Loucy (cell line): ENCODE data around the gene FBXO31.
A peak's percentile ranks its signal among the peaks of the same experiment; 100 is the strongest.

Experiments used
- H2AFZ ChIP-seq: fragments of 200-600 bp; sonication (generic); 2 replicates; pipeline ENCODE4 v1.6.0; 2016; ENCODE audit warnings: antibody characterized with exemption, mild to moderate bottlenecking, low read length, moderate library complexity
- H3F3A ChIP-seq: fragments of 200-600 bp; 2 replicates; pipeline ENCODE4 v1.6.0; 2016; ENCODE audit warnings: antibody characterized with exemption, low read depth, mild to moderate bottlenecking
- H3K27me3 ChIP-seq: fragments of 200-600 bp; sonication (generic); 2 replicates; pipeline ENCODE4 v1.6.1; 2014; ENCODE audit warnings: low read length, mild to moderate bottlenecking; ENCODE audit not compliant: insufficient read depth, poor library complexity, severe bottlenecking
- H3K36me3 ChIP-seq: fragments of 200-600 bp; sonication (generic); 2 replicates; pipeline ENCODE4 v1.6.1; 2016; ENCODE audit warnings: low read length; ENCODE audit not compliant: insufficient read depth
- H3K4me1 ChIP-seq: fragments of 200-600 bp; sonication (generic); 2 replicates; pipeline ENCODE4 v1.5.1; 2014; ENCODE audit warnings: low read length, mild to moderate bottlenecking; ENCODE audit not compliant: insufficient read depth, poor library complexity, severe bottlenecking
- H3K4me2 ChIP-seq: fragments of 200-600 bp; sonication (generic); 2 replicates; pipeline ENCODE4 v1.6.0; 2014; ENCODE audit warnings: antibody characterized with exemption, low read length, low read depth, mild to moderate bottlenecking; ENCODE audit not compliant: poor library complexity, severe bottlenecking
- H3K4me3 ChIP-seq: fragments of 200-600 bp; sonication (generic); 2 replicates; pipeline ENCODE4 v1.5.1; 2014; ENCODE audit warnings: low read length, mild to moderate bottlenecking, mixed read lengths; ENCODE audit not compliant: poor library complexity, severe bottlenecking
- H3K79me2 ChIP-seq: fragments of 200-600 bp; sonication (generic); 2 replicates; pipeline ENCODE4 v1.6.1; 2014; ENCODE audit warnings: low read length; ENCODE audit not compliant: insufficient read depth
- H3K9ac ChIP-seq: fragments of 200-600 bp; sonication (generic); 2 replicates; pipeline ENCODE4 v1.6.0; 2014; ENCODE audit warnings: mild to moderate bottlenecking, low read depth, low read length, moderate library complexity; ENCODE audit not compliant: poor library complexity, severe bottlenecking
- H3K9me2 ChIP-seq: fragments of 200-600 bp; sonication (generic); replicated peaks from 2 replicates; pipeline ENCODE4 v1.6.1; 2016; ENCODE audit warnings: low read depth, low read length, mixed read lengths
- H3K9me3 ChIP-seq: fragments of 200-600 bp; sonication (generic); 2 replicates; pipeline ENCODE4 v1.6.1; 2014; ENCODE audit warnings: mild to moderate bottlenecking, antibody characterized with exemption, low read length, low read depth; ENCODE audit not compliant: insufficient read depth
- H4K20me1 ChIP-seq: fragments of 200-600 bp; sonication (generic); 2 replicates; pipeline ENCODE4 v1.6.0; 2014; ENCODE audit warnings: antibody characterized with exemption, low read length, mild to moderate bottlenecking; ENCODE audit not compliant: insufficient read depth, poor library complexity, severe bottlenecking
- EZH2phosphoT487 ChIP-seq: fragments of 200-600 bp; IDR thresholded peaks from 2 replicates; pipeline ENCODE4 v1.6.1; 2018; ENCODE audit warnings: antibody characterized with exemption, mild to moderate bottlenecking, moderate library complexity, borderline replicate concordance
- TF ChIP-seq, protein P1 (sequence below): fragments of 200-600 bp; sonication (generic); conservative IDR thresholded peaks from 2 replicates; pipeline ENCODE4 v1.5.1; 2014; ENCODE audit warnings: mild to moderate bottlenecking, antibody characterized with exemption, low read length

Gene FBXO31

DNA sequence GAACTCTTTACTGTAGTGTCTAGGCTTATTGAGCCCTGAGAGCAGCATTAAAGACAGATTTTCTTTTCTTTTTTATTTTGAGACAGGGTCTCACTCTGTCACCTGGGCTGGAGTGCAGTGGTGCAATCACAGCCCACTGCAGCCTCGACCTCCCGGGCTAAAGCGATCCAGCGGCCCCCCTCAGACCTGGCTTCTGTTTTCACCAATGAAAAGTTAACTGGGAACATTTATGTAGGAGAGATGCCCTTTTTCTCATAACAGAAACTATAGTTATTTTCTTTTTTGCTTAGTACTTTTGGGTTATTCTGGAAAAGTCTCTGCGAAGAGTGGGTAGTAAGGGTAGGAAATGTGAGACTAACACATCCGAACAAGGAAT, 10.1 kb upstream of the FBXO31 start:
- Histone ChIP-seq H2AFZ (no peak overlapping the region), H3K9me3 (no peaks in the 10 kb centered on the region), H3K27me3 (no peaks in the 10 kb centered on the region), H3K4me2 (peak overlapping the region; percentile 95), H3K4me3 (peak overlapping the region; percentile 80), H3F3A (no peaks in the 10 kb centered on the region; the same call in 1 of the 2 replicates), H3K79me2 (peaks cover 54% of the 10 kb centered on the region), H3K9ac (peak overlapping the region; percentile 76), H3K36me3 (peaks cover under 1% of the 10 kb centered on the region; the same call in 1 of the 2 replicates), H3K9me2 (no peaks in the 10 kb centered on the region), H4K20me1 (peaks cover 42% of the 10 kb centered on the region), H3K4me1 (peaks cover 42% of the 10 kb centered on the region)
- no peak for TF ChIP-seq EZH2phosphoT487
- TF ChIP-seq, protein P1, sequence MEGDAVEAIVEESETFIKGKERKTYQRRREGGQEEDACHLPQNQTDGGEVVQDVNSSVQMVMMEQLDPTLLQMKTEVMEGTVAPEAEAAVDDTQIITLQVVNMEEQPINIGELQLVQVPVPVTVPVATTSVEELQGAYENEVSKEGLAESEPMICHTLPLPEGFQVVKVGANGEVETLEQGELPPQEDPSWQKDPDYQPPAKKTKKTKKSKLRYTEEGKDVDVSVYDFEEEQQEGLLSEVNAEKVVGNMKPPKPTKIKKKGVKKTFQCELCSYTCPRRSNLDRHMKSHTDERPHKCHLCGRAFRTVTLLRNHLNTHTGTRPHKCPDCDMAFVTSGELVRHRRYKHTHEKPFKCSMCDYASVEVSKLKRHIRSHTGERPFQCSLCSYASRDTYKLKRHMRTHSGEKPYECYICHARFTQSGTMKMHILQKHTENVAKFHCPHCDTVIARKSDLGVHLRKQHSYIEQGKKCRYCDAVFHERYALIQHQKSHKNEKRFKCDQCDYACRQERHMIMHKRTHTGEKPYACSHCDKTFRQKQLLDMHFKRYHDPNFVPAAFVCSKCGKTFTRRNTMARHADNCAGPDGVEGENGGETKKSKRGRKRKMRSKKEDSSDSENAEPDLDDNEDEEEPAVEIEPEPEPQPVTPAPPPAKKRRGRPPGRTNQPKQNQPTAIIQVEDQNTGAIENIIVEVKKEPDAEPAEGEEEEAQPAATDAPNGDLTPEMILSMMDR = no peak

DNA sequence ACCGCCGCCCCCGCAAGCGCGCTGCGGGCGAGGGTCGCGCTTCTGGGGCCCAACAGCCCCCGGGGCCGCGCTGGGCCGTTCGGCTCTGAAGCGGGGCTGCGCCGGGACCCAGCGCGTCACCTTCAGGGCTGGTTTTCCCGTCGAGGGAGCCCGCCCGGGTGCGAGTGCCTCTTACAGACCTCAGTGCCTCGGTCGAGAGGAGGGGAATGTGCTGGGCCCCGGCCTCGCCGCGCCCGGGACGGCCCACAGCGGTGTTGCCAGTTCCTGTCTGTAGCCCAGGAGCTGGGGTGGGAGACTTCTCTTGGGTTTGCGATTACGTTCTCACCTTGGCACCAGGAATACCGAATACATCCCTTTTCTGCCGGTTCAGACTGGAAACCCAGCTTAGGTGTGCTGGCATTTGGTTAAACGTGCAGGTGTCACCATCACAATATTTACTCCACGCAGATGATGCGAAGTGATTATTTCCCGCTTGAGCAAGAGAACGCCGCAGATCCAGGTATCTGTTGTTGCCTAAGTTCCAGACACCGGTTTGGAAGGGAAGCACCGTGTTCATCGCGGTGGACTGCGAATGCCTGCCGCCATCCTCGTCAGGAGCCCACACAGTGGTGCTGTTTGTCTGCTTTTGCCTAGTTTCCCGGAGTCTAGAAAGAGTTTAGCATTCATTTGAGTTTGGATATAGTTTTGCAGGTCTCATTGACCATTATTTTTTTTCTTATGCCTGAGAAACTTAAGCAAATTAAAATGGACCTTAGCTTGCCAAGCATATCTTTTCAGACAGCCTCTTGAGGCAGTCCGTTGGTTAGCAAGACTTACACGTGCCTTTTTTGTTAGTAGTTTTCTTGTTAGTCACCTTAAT, 9.5 kb upstream of the FBXO31 start:
- Histone ChIP-seq H4K20me1 (peaks cover 37% of the 10 kb centered on the region), H3K4me1 (peaks cover 46% of the 10 kb centered on the region), H2AFZ (no peak overlapping the region), H3K27me3 (no peaks in the 10 kb centered on the region), H3K9me3 (no peaks in the 10 kb centered on the region), H3F3A (peaks cover under 1% of the 10 kb centered on the region; the same call in 1 of the 2 replicates), H3K9ac (peak overlapping the region; percentile 76), H3K9me2 (no peaks in the 10 kb centered on the region), H3K36me3 (no peaks in the 10 kb centered on the region), H3K4me2 (peak overlapping the region; percentile 95), H3K79me2 (peaks cover 50% of the 10 kb centered on the region), H3K4me3 (peak overlapping the region; percentile 80)
- TF ChIP-seq, protein P1 = peak; percentile 40
- TF ChIP-seq EZH2phosphoT487 = no peak

DNA sequence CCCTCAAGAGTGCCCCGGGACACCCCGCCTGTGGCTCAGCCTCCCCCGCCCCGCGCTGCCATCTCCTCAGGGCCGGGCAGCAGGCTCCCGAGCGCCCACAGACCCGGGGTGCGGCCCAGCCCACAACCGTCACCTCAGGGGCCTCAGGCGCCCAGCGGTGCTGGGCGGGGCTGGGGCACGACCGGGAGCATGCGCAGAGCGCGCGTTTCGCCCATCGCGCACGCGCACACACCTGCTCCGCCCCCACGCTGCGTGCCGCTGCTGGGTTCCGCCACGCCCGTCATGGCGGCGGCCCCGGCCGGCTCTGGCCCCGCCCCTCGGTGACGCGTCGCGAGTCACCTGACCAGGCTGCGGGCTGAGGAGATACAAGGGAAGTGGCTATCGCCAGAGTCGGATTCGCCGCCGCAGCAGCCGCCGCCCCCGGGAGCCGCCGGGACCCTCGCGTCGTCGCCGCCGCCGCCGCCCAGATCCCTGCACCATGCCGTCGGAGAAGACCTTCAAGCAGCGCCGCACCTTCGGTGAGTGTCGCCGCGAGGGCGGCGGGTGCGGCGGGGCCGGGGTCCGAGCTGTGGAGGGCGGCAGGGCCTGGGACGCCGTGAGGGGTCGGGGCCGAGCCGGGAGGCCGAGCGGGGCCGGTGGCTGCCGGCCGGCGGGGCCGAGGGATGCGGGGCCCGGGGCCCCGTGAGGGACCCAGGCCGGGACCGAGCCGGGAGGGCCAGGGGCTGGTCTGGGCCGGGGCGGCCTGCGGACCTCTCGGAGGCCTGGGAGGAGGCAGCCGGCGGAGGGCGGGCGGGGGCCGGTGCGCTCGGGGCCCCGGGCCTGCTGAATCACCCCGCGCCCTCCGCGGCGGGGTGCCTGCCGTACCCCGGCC, 8.6 kb upstream of the FBXO31 start, which contains the start of gene MAP1LC3B:
Gene MAP1LC3B (plus strand): TSS at position 387 of the 871 bp plus-strand sequence. CDS start 92 bp downstream, at position 479.
- peak within 1 kb of the TSS; percentile 80 for H3K4me3 ChIP-seq
- H3K4me1 ChIP-seq = peaks cover 54% of the 10 kb centered on the region
- H2AFZ ChIP-seq = peak within 1 kb of the TSS; percentile 42; the same call in 1 of the 2 replicates
- no peaks in the 10 kb centered on the region for H3K9me3 ChIP-seq
- H3F3A ChIP-seq = peaks cover 4% of the 10 kb centered on the region; the same call in 1 of the 2 replicates
- H3K9me2 ChIP-seq = no peaks in the 10 kb centered on the region
- no peaks in the 10 kb centered on the region for H3K27me3 ChIP-seq
- peaks cover 37% of the 10 kb centered on the region for H4K20me1 ChIP-seq
- H3K4me2 ChIP-seq = peak within 1 kb of the TSS; percentile 95
- no peaks in the 10 kb centered on the region for H3K36me3 ChIP-seq
- H3K9ac ChIP-seq = peak within 1 kb of the TSS; percentile 93
- TF ChIP-seq, protein P1 = no peak
- no peak for TF ChIP-seq EZH2phosphoT487
- H3K79me2 ChIP-seq = peaks cover 42% of the 10 kb centered on the region
